Hepatocyte (in vitro differentiated cells): Measurements from ENCODE around the gene NUMB. TPM values are rescaled to one million over a fixed set of nuclear protein-coding genes. Genes with fewer than 3 reads are reported as not detected.

Experiments used
- DNase-seq: peaks from one replicate; pipeline ENCODE4 v3.0.0-alpha.2; 2016; ENCODE audit warnings: low spot score
- H2AFZ ChIP-seq: fragments of 200-600 bp; sonication (generic); 2 replicates; pipeline ENCODE4 v1.6.0; 2016; ENCODE audit warnings: antibody characterized with exemption, mild to moderate bottlenecking
- H3K27ac ChIP-seq: fragments of 200-600 bp; sonication (generic); 2 replicates; pipeline ENCODE4 v1.5.1; 2016; ENCODE audit warnings: mild to moderate bottlenecking
- H3K27me3 ChIP-seq: fragments of 200-600 bp; sonication (generic); 2 replicates; pipeline ENCODE4 v1.6.1; 2016
- H3K36me3 ChIP-seq: fragments of 200-600 bp; sonication (generic); replicated peaks from 2 replicates; pipeline ENCODE4 v1.5.1; 2016; ENCODE audit warnings: low read depth; ENCODE audit not compliant: insufficient read depth
- H3K4me1 ChIP-seq: fragments of 200-600 bp; sonication (generic); 2 replicates; pipeline ENCODE4 v1.5.1; 2016; ENCODE audit warnings: mild to moderate bottlenecking, moderate library complexity; ENCODE audit not compliant: insufficient read depth
- H3K4me2 ChIP-seq: fragments of 200-600 bp; sonication (generic); 2 replicates; pipeline ENCODE4 v1.6.0; 2016
- H3K4me3 ChIP-seq: fragments of 200-600 bp; sonication (generic); 2 replicates; pipeline ENCODE4 v1.5.1; 2016; ENCODE audit warnings: mild to moderate bottlenecking
- H3K79me2 ChIP-seq: fragments of 200-600 bp; sonication (generic); 2 replicates; pipeline ENCODE4 v1.6.0; 2017; ENCODE audit warnings: mild to moderate bottlenecking
- H3K9me2 ChIP-seq: fragments of 200-600 bp; sonication (generic); replicated peaks from 2 replicates; pipeline ENCODE4 v1.6.0; 2017; ENCODE audit warnings: mild to moderate bottlenecking; ENCODE audit not compliant: insufficient read depth
- H3K9me3 ChIP-seq: fragments of 200-600 bp; sonication (generic); 2 replicates; pipeline ENCODE4 v1.5.1; 2016; ENCODE audit warnings: low read depth, mild to moderate bottlenecking
- H4K20me1 ChIP-seq: fragments of 200-600 bp; sonication (generic); 2 replicates; pipeline ENCODE4 v1.6.0; 2016; ENCODE audit warnings: mild to moderate bottlenecking; ENCODE audit not compliant: insufficient read depth, poor library complexity, severe bottlenecking
- CTCF ChIP-seq: fragments of 200-600 bp; sonication (generic); IDR thresholded peaks from 2 replicates; pipeline ENCODE4 v1.5.1; 2016; ENCODE audit warnings: antibody characterized with exemption, mild to moderate bottlenecking; ENCODE audit not compliant: poor library complexity
- EZH2 ChIP-seq: fragments of 200-600 bp; sonication (generic); IDR thresholded peaks from 2 replicates; pipeline ENCODE4 v1.6.1; 2016; ENCODE audit warnings: antibody characterized with exemption, mild to moderate bottlenecking, borderline replicate concordance
- EZH2phosphoT487 ChIP-seq: fragments of 200-600 bp; sonication (generic); IDR thresholded peaks from one replicate; pipeline ENCODE4 v1.6.1; 2018; ENCODE audit warnings: antibody characterized with exemption, mild to moderate bottlenecking, low read depth, moderate library complexity; ENCODE audit not compliant: unreplicated experiment, severe bottlenecking
- WGBS: methylation state at CpG from one replicate; pipeline ENCODE4 v1.1.6; 2016; ENCODE audit warnings: low lambda C conversion rate; ENCODE audit errors: missing lambda C conversion rate; 5-methylcytosine and 5-hydroxymethylcytosine counted together
- polyA plus RNA-seq: library from polyadenylated mRNA; unstranded; fragments of >200 nt; fragmentation: Nextera tagmentation; extraction: Ambion mirVana; gene quantifications from 2 replicates; pipeline ENCODE4 v1.2.1, GENCODE V29; 2016
- total RNA-seq: library from RNA; depleted of rRNA; stranded (reverse); fragments of >200 nt; gene quantifications from 2 replicates; pipeline ENCODE4 v1.2.3, GENCODE V29; 2014

The NUMB gene
- total and polyA plus RNA-seq, 2 experiments from 2014 or later: 35.3 to 45.8 TPM

DNA sequence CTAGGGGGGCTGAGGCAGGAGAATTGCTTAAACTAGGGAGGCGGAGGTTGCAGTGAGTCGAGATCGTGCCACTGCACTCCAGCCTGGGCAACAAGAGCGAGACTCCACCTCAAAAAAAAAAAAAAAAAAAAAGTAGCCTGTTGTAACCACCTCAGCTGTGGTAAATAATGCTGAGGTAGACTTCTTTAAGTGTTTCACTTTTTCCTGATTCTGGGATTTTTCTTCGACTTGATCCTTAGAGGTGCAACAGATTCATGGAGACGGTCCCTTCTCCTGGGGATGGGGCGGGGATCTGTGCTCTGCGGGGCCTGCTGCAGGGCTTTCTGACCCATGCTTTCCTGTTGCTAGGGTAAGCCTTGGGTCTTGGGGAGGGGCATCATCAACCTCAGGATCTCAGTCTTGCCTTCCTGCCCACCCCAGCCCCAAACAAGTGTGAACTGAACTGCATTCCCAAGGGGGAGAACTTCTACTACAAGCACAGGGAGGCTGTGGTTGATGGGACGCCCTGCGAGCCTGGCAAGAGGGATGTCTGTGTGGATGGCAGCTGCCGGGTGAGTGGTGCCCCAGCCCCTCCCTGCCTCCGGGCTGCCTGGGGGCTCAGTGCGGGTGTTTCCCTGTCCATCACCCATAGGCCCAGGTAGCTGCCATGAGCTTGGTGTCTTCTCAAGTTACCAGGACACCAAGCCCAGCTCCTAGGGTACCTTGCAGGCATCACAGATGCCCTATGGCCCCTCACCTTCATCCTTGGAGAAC is 208.6 kb downstream of the NUMB start:
- DNase-seq: no peak
- Histone ChIP-seq H3K4me1 (peaks cover 5% of the 10 kb centered on the region), H3K9me2 (no peaks in the 10 kb centered on the region), H2AFZ (no peak overlapping the region), H3K4me2 (no peak overlapping the region), H3K36me3 (no peaks in the 10 kb centered on the region), H3K4me3 (no peak overlapping the region), H3K79me2 (no peaks in the 10 kb centered on the region), H3K27ac (no peak overlapping the region), H4K20me1 (no peaks in the 10 kb centered on the region), H3K9me3 (no peaks in the 10 kb centered on the region), H3K27me3 (no peaks in the 10 kb centered on the region)
- WGBS: 92% methylated on average over 13 of the region's 13 CpGs
- TF ChIP-seq EZH2phosphoT487 (no peak), EZH2 (no peak), CTCF (no peak)

DNA sequence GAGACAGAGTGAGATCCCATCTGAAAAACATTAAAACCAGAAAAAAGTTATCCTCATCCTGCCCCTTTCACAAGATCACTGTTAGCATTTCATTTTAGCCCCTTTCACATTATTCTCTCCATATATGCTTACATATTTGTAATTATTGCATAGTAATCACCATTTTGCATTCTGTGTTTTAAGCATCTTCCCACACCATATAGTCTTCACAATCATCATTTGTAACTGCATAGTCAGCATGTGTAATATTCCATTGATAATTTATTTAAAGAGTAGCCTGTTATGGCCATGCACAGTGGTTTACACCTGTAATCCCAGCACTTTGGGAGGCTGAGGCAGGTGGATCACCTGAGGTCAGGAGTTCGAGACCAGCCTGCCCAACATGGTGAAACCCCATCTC is 209.2 kb downstream of the NUMB start:
- Histone ChIP-seq H3K4me2 (no peak overlapping the region), H2AFZ (no peak overlapping the region), H3K27ac (no peak overlapping the region), H3K27me3 (no peaks in the 10 kb centered on the region), H3K4me1 (peaks cover 5% of the 10 kb centered on the region), H3K9me3 (no peaks in the 10 kb centered on the region), H4K20me1 (no peaks in the 10 kb centered on the region), H3K9me2 (no peaks in the 10 kb centered on the region), H3K36me3 (no peaks in the 10 kb centered on the region), H3K4me3 (no peak overlapping the region), H3K79me2 (no peaks in the 10 kb centered on the region)
- WGBS: 100% methylated on average over 1 of the region's 1 CpG
- no peak for TF ChIP-seq EZH2
- TF ChIP-seq CTCF: no peak
- TF ChIP-seq EZH2phosphoT487: no peak
- DNase-seq: no peak

- TF ChIP-seq CTCF: no peak
- TF ChIP-seq EZH2phosphoT487: no peak
- no peak for TF ChIP-seq EZH2
- H3K9me2 ChIP-seq: no peaks in the 10 kb centered on the region
- no peak overlapping the region for H3K4me3 ChIP-seq
- H3K4me1 ChIP-seq: peaks cover 5% of the 10 kb centered on the region
- no peak for DNase-seq
- no peaks in the 10 kb centered on the region for H3K79me2 ChIP-seq
- H3K27me3 ChIP-seq: no peaks in the 10 kb centered on the region
- H4K20me1 ChIP-seq: no peaks in the 10 kb centered on the region
- WGBS: 77% methylated on average over 6 of the region's 9 CpGs
- H3K9me3 ChIP-seq: no peaks in the 10 kb centered on the region
- no peak overlapping the region for H3K27ac ChIP-seq
- H2AFZ ChIP-seq: no peak overlapping the region
- no peaks in the 10 kb centered on the region for H3K36me3 ChIP-seq
- no peak overlapping the region for H3K4me2 ChIP-seq
Measured at GRCh38 chr14:73248108-73248868, 210.1 kb downstream of the NUMB start.
